GM23248 (cell line): ENCODE measurements around the gene EIF4E2.

Source experiments
- EZH2 ChIP-seq: fragments of 200-600 bp; sonication (generic); IDR thresholded peaks from 2 replicates; pipeline ENCODE4 v1.6.1; 2018; ENCODE audit warnings: antibody characterized with exemption, mild to moderate bottlenecking; ENCODE audit not compliant: insufficient read depth, poor library complexity, severe bottlenecking
- EZH2phosphoT487 ChIP-seq: fragments of 200-600 bp; sonication (generic); IDR thresholded peaks from 2 replicates; pipeline ENCODE4 v1.6.1; 2018; ENCODE audit warnings: antibody characterized with exemption, moderate library complexity, mild to moderate bottlenecking, low read depth; ENCODE audit not compliant: insufficient read depth

DNA sequence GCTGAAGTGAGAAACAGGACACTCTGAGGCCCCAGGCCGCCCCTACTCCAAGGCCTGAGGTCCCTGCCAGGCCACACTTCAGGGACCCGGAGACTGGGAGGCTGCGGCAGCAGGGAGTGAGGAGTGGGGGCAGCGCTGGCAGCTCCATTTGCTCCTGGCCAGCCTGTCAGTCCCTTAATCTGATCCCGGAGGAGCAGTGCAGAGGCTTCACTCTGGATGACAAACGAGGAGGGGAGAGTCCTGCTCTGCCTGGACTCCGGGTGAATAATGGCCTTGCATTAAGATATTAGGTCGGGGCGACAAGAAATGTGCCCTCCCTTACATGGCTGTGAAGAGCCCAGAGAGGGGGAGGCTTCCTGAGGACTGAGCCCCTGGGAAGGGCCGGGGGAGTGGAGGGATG lies 44.6 kb upstream of the EIF4E2 start:
- TF ChIP-seq EZH2 (no peak), EZH2phosphoT487 (no peak)
